Testis (tissue), 2 donors: ENCODE measurements around the gene CDCA5.

Source experiments
- POLR2A ChIP-seq: fragments of 450-650 bp; IDR thresholded peaks from one replicate; pipeline ENCODE4 v1.6.1; 2017; ENCODE audit warnings: antibody characterized with exemption, mild to moderate bottlenecking, moderate library complexity
- TF ChIP-seq, protein P1 (sequence below), 3 experiments: fragments of 450-650 bp in 2 of 3; fragments of 200-600 bp in 1 of 3; sonication (generic) in 1 of 3; IDR thresholded peaks; one replicate each; pipeline ENCODE4 v1.5.1; 2016 to 2019; ENCODE audit warnings: antibody characterized with exemption in 3 of 3, mild to moderate bottlenecking in 2 of 3, moderate library complexity in 1 of 3

- TF ChIP-seq, protein P1, sequence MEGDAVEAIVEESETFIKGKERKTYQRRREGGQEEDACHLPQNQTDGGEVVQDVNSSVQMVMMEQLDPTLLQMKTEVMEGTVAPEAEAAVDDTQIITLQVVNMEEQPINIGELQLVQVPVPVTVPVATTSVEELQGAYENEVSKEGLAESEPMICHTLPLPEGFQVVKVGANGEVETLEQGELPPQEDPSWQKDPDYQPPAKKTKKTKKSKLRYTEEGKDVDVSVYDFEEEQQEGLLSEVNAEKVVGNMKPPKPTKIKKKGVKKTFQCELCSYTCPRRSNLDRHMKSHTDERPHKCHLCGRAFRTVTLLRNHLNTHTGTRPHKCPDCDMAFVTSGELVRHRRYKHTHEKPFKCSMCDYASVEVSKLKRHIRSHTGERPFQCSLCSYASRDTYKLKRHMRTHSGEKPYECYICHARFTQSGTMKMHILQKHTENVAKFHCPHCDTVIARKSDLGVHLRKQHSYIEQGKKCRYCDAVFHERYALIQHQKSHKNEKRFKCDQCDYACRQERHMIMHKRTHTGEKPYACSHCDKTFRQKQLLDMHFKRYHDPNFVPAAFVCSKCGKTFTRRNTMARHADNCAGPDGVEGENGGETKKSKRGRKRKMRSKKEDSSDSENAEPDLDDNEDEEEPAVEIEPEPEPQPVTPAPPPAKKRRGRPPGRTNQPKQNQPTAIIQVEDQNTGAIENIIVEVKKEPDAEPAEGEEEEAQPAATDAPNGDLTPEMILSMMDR (IDR thresholded peaks at IDR 0.05), result no peak
- no peak for TF ChIP-seq POLR2A
These were observed 11.6 kb upstream of the CDCA5 start for GRCh38 chr11:65095427-65095826.
